NB4 (cell line): ENCODE measurements around the gene CBLN3.

Experiments used
- DNase-seq: peaks from one replicate; pipeline ENCODE4 v3.0.0; 2010; ENCODE audit warnings: low read depth
- H3K4me3 ChIP-seq: one replicate; pipeline ENCODE4 v1.5.1; 2011; ENCODE audit warnings: mild to moderate bottlenecking, low read depth, low read length, moderate library complexity
- CTCF ChIP-seq: IDR thresholded peaks from one replicate; pipeline ENCODE4 v1.5.1; 2012; ENCODE audit warnings: low read depth, low read length
- MYC ChIP-seq: IDR thresholded peaks from 2 replicates; pipeline ENCODE4 v1.6.1; 2011; ENCODE audit warnings: low read depth, low read length
- POLR2A ChIP-seq: IDR thresholded peaks from 2 replicates; pipeline ENCODE4 v1.6.1; 2011; ENCODE audit warnings: mild to moderate bottlenecking; ENCODE audit not compliant: insufficient read length; ENCODE audit errors: extremely low read depth
- TF ChIP-seq, protein P1 (sequence below): IDR thresholded peaks from 2 replicates; pipeline ENCODE4 v1.6.1; 2011; ENCODE audit warnings: low read depth, low read length

CBLN3 gene

GRCh38 chr14:24409956-24410355 is 19.5 kb downstream of the CBLN3 start:
- no peak for DNase-seq
- no peak overlapping the region for H3K4me3 ChIP-seq
- TF ChIP-seq POLR2A (no peak), MYC (no peak), CTCF (no peak)
- TF ChIP-seq, protein P1, sequence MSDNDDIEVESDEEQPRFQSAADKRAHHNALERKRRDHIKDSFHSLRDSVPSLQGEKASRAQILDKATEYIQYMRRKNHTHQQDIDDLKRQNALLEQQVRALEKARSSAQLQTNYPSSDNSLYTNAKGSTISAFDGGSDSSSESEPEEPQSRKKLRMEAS, result no peak

GRCh38 chr14:24409192-24409591 is 20.3 kb downstream of the CBLN3 start:
- H3K4me3 ChIP-seq, result no peak overlapping the region
- no peak for TF ChIP-seq POLR2A
- TF ChIP-seq, protein P1, result no peak
- no peak for TF ChIP-seq CTCF
- TF ChIP-seq MYC, result no peak
- no peak for DNase-seq

- DNase-seq, result no peak
- no peak for TF ChIP-seq MYC
- TF ChIP-seq, protein P1, result no peak
- no peak for TF ChIP-seq POLR2A
- no peak for TF ChIP-seq CTCF
Measured at GRCh38 chr14:24408764-24409163, 20.7 kb downstream of the CBLN3 start.

GRCh38 chr14:24407608-24408325 is 21.7 kb downstream of the CBLN3 start:
- no peak for DNase-seq
- H3K4me3 ChIP-seq, result no peak overlapping the region
- TF ChIP-seq POLR2A (no peak), MYC (no peak), CTCF (no peak)
- TF ChIP-seq, protein P1, result no peak

More at GRCh38 chr14:24408764-24409163, 20.7 kb downstream of the CBLN3 start:
- H3K4me3 ChIP-seq, result no peak overlapping the region

DNA sequence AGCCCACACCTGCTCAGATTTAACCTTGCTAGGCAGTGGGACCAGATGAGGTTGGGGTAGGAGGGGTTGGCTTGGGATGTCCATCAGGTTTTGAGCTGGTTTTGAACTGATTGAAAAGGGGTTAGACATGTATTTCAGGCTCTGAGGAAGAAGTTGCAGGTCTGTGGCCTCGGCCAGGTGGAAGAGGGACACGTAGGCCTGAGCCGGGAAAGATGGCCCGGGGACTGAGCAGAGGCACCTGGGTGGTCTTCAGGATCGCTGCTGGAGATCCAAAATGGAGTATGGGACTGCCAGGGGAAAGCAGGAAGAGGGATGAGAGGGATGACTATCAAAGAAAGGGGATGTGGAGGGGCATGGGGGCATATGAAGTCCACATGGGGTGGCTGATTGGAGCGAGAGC is 23.1 kb downstream of the CBLN3 start:
- DNase-seq, result no peak
- no peak for TF ChIP-seq CTCF
- TF ChIP-seq, protein P1, result no peak
- TF ChIP-seq MYC, result no peak
- TF ChIP-seq POLR2A, result no peak
- H3K4me3 ChIP-seq, result no peak overlapping the region

DNA sequence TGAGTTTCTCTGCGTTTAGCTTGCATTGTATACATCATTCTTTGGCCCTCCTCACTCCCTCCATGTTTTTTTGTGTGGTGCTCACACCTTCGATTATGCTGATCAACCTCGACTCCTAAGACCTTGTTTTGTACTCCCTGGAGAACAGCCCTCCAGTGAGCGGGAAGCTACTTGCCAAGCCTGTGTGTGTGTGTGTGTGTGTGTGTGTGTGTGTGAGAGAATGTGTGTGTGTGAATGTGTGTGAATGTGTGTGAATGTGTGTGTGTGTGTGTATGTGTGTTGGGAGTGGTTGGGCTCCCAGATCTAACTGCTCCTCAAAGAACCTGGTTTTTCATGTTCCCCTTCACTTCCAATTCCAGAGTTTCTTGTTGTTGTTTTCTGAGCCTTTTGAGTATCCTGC is 24.7 kb downstream of the CBLN3 start:
- DNase-seq, result no peak
- H3K4me3 ChIP-seq, result no peak overlapping the region
- TF ChIP-seq, protein P1, result no peak
- TF ChIP-seq POLR2A (no peak), MYC (no peak), CTCF (no peak)
